G401 (cell line): ENCODE data around the gene DPY30. TPM values are rescaled to one million over a fixed set of nuclear protein-coding genes. Genes with fewer than 3 reads are reported as not detected.
"Not testable (repeated sequence)": the region's sequence is repeated elsewhere in the genome, so short reads cannot be mapped to it uniquely, and the experiment has no call there.

Experiments
- DNase-seq: peaks from one replicate; pipeline ENCODE4 v3.0.0-alpha.2; 2015; ENCODE audit warnings: low spot score
- in situ Hi-C: cut with HindIII; loops from 2 replicates; pipeline ENCODE4 v1.10.0; 2016; ENCODE audit warnings: low sequenced_read_pairs, mixed read lengths
- total RNA-seq: library from RNA; depleted of rRNA; stranded (reverse); fragments of >200 nt; shearing (Covaris generic); gene quantifications from 2 replicates; pipeline ENCODE4 v1.2.3, GENCODE V29; 2014

Gene DPY30
- total RNA-seq, 1 experiment from 2014 or later, result 118 TPM

DNA sequence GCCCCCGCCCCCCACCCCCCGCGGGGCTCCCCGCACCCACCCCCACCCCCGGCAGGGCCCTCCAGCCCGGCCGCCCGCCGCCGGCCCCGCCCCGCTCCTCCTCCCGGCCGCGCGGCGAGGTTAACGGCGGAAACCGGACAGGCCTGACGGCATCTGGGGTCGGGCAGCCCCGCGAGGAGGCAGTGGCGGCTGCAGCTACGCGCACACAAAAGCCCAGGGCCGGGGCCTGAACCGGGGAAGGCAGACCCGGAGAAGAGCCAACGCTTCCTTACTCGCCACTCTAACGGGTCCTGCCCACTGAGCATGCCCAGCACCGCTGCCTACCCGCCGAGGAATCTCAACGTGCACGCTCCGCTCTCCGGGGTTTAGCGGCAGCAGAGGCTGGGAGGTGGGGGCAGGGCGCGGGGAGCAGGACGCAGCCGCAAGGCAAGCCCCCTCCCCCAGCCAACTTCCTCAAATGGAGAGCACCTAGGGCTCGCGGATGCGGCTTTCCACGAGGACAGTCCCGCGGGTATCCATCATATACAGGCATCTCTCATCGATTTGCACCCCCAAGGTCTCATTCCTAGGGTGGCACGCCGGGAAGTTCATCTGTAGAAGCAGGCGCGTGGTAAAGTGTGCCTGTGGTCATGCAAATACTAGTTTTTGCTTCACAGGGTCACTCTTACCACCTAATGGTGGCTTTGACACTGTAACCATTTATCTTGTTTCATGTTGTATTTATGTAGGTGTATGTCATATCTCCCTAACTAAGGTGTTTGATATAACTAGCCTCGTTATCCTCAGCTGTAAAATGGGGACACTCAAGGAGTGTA, 28.7 kb downstream of the DPY30 start, which contains the start of gene MEMO1:
MEMO1 (minus strand) TSS at position 339 of the 815 bp plus-strand sequence. CDS start 761 bp downstream, outside the sequence.
- peak; percentile 89 for DNase-seq
- in situ Hi-C loops, result no loop called here

DNA sequence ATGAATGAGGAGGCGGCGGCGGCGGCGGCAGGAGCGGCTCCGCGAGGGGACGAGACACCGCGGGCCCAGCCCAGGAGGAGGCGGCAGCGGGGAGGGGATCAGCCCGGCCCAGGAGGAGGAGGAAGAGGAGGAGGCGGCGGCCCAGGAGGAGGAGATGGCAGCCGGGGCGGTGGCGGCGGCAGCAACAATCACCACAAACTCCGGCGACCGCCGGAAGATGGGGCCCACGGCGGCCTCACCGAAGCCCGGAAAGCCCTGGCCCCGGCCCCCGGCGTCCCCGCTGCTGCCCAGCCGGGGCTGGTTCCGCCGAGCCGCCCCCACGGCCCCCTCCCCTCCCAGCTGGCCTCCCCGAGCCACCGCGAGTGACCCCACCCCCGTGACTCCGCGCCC, 29.3 kb downstream of the DPY30 start:
- in situ Hi-C loops, result not testable (repeated sequence)
- peak; percentile 17 for DNase-seq

GRCh38 chr2:32009516-32010256, 29.9 kb downstream of the DPY30 start:
- DNase-seq, result peak; percentile 32
- in situ Hi-C loops, result no loop called here

GRCh38 chr2:32008805-32009515, 30.6 kb downstream of the DPY30 start:
- peak; percentile 34 for DNase-seq
- in situ Hi-C loops, result no loop called here

DNA sequence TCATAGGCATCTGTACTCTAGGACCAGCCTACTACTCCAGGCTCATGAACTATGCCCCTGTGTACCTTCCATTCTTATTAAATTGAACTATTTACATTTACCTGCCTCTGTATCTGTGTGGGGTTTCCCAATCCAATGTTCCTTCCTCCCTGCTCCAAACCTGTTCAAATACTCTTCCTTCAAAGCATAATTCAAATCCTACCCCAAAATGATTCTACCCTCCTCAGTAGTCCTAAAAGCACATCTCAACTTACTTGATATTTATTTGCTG, 32.5 kb downstream of the DPY30 start:
- in situ Hi-C loops, result no loop called here
- no peak for DNase-seq

DNA sequence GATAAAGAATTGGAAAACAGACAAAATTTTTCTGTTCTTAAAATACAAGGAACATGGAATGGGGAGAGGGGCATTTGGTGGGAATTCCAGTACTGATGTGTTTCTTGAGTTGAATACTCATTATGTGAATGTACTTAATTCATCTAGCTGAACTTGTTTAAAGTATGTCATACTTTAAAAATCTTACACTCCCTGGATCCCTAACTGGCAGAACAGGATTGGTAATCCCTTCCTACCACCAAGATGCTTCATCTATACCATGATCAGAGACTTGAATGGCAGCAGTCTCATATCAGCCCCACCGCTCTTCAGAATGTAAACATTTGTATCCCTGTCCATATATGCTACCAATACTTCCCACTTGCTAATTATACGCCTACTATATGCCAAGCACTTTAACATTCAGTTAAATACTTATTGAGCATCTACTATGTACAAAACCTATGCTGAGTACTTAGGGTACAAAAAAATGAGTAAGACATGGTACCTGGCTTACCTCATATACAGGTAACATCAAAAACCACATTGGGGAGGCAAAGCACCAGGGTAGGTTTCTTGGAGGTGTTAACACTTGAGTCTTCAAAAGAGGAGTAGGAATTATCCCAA, 34.1 kb downstream of the DPY30 start:
- in situ Hi-C loops, result no loop called here
- no peak for DNase-seq

DNA sequence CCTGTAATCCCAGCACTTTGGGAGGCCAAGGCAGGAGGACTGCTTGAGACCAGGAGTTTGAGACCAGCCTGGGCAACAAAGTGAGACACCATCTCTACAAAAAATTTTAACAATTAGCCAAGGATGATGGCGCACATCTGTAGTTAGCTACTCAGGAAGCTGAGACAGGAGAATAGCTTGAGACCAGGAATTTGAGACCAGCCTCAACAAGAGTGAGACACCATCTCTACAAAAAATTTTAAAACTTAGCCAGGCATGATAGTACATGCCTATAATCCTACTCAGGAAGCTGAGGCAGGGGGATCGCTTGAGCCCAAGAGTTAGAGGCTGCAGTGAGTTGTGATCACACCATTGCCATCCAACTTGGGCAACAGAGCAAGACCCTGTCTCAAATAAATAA, 35.8 kb downstream of the DPY30 start:
- no peak for DNase-seq
- in situ Hi-C loops, result no loop called here

DNA sequence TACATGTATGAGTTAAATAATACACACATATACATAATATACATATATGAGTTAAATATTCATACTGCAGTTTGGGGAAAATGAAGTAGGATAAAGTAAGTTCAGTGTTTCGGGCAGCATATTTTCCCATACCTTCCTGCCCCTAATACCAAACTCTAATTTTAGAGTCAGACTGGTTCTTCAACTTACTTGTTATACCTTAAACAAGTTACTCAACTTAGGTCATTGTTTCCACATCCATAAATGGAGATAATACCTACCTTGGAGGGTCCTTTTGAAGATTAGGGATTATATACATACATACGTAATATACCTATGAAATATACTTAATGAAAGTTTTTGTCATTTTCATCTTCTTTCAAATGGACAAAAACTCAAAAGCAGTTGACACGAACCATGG, 37.2 kb downstream of the DPY30 start:
- DNase-seq, result no peak
- in situ Hi-C loops, result no loop called here

DNA sequence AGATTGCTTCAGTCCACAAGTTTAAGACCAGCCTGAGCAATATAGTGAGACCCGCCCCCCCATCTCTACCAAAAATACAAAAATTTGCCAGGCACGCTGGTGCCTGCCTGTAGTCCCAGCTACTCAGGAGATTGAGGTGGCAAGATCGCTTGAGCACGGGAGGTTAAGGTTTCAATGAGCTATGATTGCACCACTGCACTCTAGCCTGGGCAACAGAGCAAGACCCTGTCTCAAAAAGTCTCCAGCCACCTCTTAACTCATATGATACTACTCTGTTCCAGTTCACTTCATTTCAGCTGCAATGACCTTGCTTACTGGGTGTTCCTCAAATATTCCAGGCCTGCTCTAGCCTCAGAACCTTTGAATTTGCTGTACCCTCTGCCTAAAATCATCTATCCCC, 40.2 kb downstream of the DPY30 start:
- no peak for DNase-seq
- in situ Hi-C loops, result no loop called here

- in situ Hi-C loops, result no loop called here
- no peak for DNase-seq
Observed at GRCh38 chr2:31998731-31999383, 40.7 kb downstream of the DPY30 start.

GRCh38 chr2:31997653-31998052, 42.0 kb downstream of the DPY30 start:
- in situ Hi-C loops, result no loop called here
- DNase-seq, result no peak

DNA sequence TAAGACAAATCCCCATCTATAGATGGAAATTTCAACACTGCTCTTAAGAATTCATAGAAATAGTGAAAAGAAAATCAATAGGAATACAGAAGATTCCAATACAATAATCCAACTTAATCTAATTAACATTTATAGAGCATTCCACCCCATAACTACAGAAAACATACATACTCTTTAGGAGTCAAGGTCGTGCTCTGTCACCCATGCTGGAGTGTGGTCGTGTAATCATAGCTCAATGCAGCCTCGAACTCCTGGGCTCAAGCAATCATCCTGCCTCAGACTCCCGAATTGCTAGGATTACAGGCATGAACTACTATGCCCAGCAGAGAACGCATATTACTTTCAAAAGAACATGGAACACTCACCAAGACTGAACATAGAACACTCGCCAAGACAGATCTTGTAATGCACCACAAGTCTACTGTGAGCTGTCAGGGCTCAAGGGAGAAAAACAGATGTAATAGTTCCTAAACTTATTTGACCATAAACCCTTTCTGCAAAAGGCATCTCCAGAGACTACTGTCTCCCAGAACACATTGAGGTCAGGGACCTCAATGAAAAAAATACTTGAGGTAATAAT, 42.9 kb downstream of the DPY30 start:
- DNase-seq, result no peak
- in situ Hi-C loops, result no loop called here

GRCh38 chr2:31992934-31993333, 46.7 kb downstream of the DPY30 start:
- in situ Hi-C loops, result no loop called here
- DNase-seq, result no peak

- in situ Hi-C loops, result no loop called here
- no peak for DNase-seq
Observed at GRCh38 chr2:31992025-31992579, 47.5 kb downstream of the DPY30 start.

- in situ Hi-C loops, result no loop called here
- DNase-seq, result no peak
Observed at GRCh38 chr2:31989946-31990345, 49.7 kb downstream of the DPY30 start.

DNA sequence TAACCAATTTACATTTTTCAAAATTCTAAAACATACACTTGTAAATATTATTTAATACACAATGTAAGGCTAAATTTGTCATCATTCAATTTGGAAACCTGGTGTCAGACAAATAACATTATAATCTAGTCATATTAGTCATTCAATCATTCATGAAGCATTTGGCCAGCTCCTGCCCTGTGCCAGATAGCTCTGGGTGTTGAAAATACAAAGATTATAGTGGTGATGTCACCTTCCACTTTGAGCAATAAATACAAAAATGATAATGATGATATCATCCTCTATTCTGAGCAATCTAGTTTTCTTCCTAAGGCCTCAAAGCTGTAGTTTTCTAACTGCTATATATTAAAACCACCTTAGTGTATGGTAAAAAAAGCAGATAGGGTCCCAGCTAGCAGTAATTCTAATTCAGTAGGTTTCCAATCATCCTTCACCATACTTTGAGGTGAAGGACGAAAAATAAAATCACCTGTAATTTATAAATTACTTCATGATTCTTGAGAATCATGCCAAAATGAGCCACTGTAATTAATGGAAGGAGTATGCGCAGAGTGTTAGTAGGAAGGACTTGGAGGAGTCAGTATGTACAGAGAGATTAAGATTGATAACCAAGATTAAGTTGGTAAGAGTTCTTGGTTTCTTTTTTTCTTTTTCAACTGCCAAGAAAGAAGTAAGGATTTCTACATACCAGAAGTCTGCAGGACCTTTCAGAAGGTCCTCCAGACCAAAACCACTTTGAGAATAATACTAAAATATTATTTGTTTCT, 52.0 kb downstream of the DPY30 start:
- in situ Hi-C loops, result no loop called here
- DNase-seq, result no peak

GRCh38 chr2:31986906-31987305, 52.7 kb downstream of the DPY30 start:
- in situ Hi-C loops, result no loop called here
- DNase-seq, result no peak
